GM12878 (cell line): ENCODE measurements around the gene SHISA6. TPM values are rescaled to one million over a fixed set of nuclear protein-coding genes. Genes with fewer than 3 reads are reported as not detected.

Experiments used
- ATAC-seq: fragments of 200-7000 bp; cut with Tn5 transposase; 3 replicates; pipeline ENCODE4 v1.9.1; 2020; ENCODE audit warnings: mild to moderate bottlenecking, moderate library complexity
- BruUV-seq: library from RNA; stranded (reverse); fragments of 400-500 nt; replicated peaks from 2 replicates; lab custom pipeline; 2021; lab: Mats Ljungman, UMichigan
- CTCF ChIA-PET: fragments of 300-600 bp; sonication (Branson Sonifier 250); formaldehyde crosslinking; extraction: SDS; loops from one replicate; lab custom pipeline; 2021; ENCODE audit warnings: inconsistent platforms; lab: Yijun Ruan, JAX
- POLR2A ChIA-PET: fragments of 350-600 bp; formaldehyde crosslinking; extraction: SDS; loops from one replicate; lab custom pipeline; 2021; ENCODE audit warnings: inconsistent platforms; lab: Charles Lee
- RAD21 ChIA-PET: fragments of 300-600 bp; sonication (Branson Sonifier 250); formaldehyde crosslinking; loops from one replicate; lab custom pipeline; 2023; ENCODE audit warnings: antibody characterized with exemption; ENCODE audit not compliant: unreplicated experiment; lab: Charles Lee
- SMC1A ChIA-PET: fragments of 300-600 bp; sonication (Branson Sonifier 250); formaldehyde crosslinking; loops from one replicate; lab custom pipeline; 2023; ENCODE audit not compliant: unreplicated experiment, uncharacterized antibody; lab: Charles Lee
- DNase-seq: peaks from one replicate; pipeline ENCODE4 v3.0.0-alpha.2; 2011; ENCODE audit warnings: low read depth, low spot score
- FAIRE-seq: peaks from 3 replicates; lab custom pipeline; 2011; peaks lifted over from hg19 to GRCh38; lab: Jason Lieb, UNC
- H2AFZ ChIP-seq: 2 replicates; pipeline ENCODE4 v1.6.0; 2011; ENCODE audit warnings: low read depth, low read length, control low read depth; ENCODE audit not compliant: control insufficient read depth
- H3K27ac ChIP-seq: 2 replicates; pipeline ENCODE4 v1.5.1; 2011; ENCODE audit warnings: control low read depth; ENCODE audit not compliant: control insufficient read depth, insufficient read depth
- H3K27me3 ChIP-seq, 2 experiments: replicated peaks in 1 of 2; 2 replicates each; pipeline versions ENCODE4 v1.6.0 to v1.6.1; 2011; ENCODE audit warnings: low read length in 1 of 2; ENCODE audit not compliant: control insufficient read depth in 2 of 2, insufficient read depth in 2 of 2
- H3K36me3 ChIP-seq, 2 experiments: 2 replicates each; pipeline ENCODE4 v1.5.1; 2011; ENCODE audit warnings: low read length in 1 of 2; ENCODE audit not compliant: control insufficient read depth in 2 of 2, insufficient read depth in 2 of 2
- H3K4me1 ChIP-seq: 2 replicates; pipeline ENCODE4 v1.6.1; 2011; ENCODE audit warnings: mild to moderate bottlenecking, low read length, moderate library complexity, mixed read lengths; ENCODE audit not compliant: control insufficient read depth, insufficient read depth
- H3K4me2 ChIP-seq: 2 replicates; pipeline ENCODE4 v1.6.0; 2011; ENCODE audit warnings: control low read depth; ENCODE audit not compliant: control insufficient read depth, insufficient read depth
- H3K4me3 ChIP-seq: fragments of 200-600 bp; sonication (generic); 2 replicates; pipeline ENCODE4 v1.5.1; 2016
- H3K79me2 ChIP-seq: 2 replicates; pipeline ENCODE4 v1.6.0; 2011; ENCODE audit warnings: low read length; ENCODE audit not compliant: control insufficient read depth, insufficient read depth
- H3K9ac ChIP-seq: 2 replicates; pipeline ENCODE4 v1.8.0; 2011; ENCODE audit warnings: low read length, control low read depth, mixed read lengths; ENCODE audit not compliant: control insufficient read depth, insufficient read depth
- H3K9me3 ChIP-seq: replicated peaks from 3 replicates; pipeline ENCODE4 v1.5.1; 2011; ENCODE audit warnings: mild to moderate bottlenecking, low read length; ENCODE audit not compliant: control insufficient read depth, insufficient read depth
- H4K20me1 ChIP-seq: 2 replicates; pipeline ENCODE4 v1.6.0; 2011; ENCODE audit not compliant: control insufficient read depth, insufficient read depth
- BCLAF1 ChIP-seq: fragments of 450-650 bp; IDR thresholded peaks from 2 replicates; pipeline ENCODE4 v1.6.1; 2017; ENCODE audit warnings: antibody characterized with exemption, mild to moderate bottlenecking, moderate library complexity
- CHD2 ChIP-seq: IDR thresholded peaks from 2 replicates; pipeline ENCODE4 v1.6.1; 2011; ENCODE audit warnings: low read depth, low read length, improper control_type of control experiment, borderline replicate concordance
- IRF4 ChIP-seq: IDR thresholded peaks from 2 replicates; pipeline ENCODE4 v1.6.1; 2011; ENCODE audit warnings: low read depth, low read length
- SIX5 ChIP-seq: IDR thresholded peaks from 2 replicates; pipeline ENCODE4 v1.6.1; 2011; ENCODE audit warnings: mild to moderate bottlenecking, low read depth, low read length, moderate library complexity; ENCODE audit not compliant: severe bottlenecking
- SMARCA5 ChIP-seq: fragments of 450-650 bp; IDR thresholded peaks from 2 replicates; pipeline ENCODE4 v1.6.1; 2017; ENCODE audit warnings: mild to moderate bottlenecking
- SUPT20H ChIP-seq: IDR thresholded peaks from 2 replicates; pipeline ENCODE4 v1.6.1; 2011; ENCODE audit warnings: low read depth, mild to moderate bottlenecking, low read length, moderate library complexity, borderline replicate concordance; ENCODE audit not compliant: control insufficient read depth
- WGBS: methylation state at CpG from one replicate; pipeline ENCODE4 v1.1.6; 2016; ENCODE audit warnings: low lambda C conversion rate; ENCODE audit not compliant: insufficient replicate concordance, insufficient coverage; ENCODE audit errors: missing lambda C conversion rate; 5-methylcytosine and 5-hydroxymethylcytosine counted together
- in situ Hi-C: fragments of 300-500 bp; cut with MboI; formaldehyde crosslinking; loops from 9 replicates; pipeline ENCODE4 v1.14.3; 2018; ENCODE audit warnings: mixed read lengths
- intact Hi-C: fragments of 100-400 bp; cut with micrococcal nuclease; formaldehyde crosslinking; loops from one replicate; pipeline ENCODE4 v1.14.2; 2022; ENCODE audit not compliant: unreplicated experiment
- polyA plus RNA-seq, 11 experiments: library from polyadenylated mRNA; depleted of rRNA in 4 of 11; unstranded in 6 of 11; stranded (reverse) in 5 of 11; fragments of >200 nt; fragmentation: Nextera tagmentation in 4 of 11; fragmentation: Illumina TruSeq in 1 of 11; extraction: Ambion mirVana in 4 of 11; extraction: Trizol in 1 of 11; gene quantifications; 1 replicate in 1 of 11; 2 replicates in 10 of 11; pipeline versions ENCODE4 v1.2.1 to v1.2.3, GENCODE V29; 2011 to 2016; ENCODE audit warnings: inconsistent platforms in 2 of 11, missing spikeins in 2 of 11, low read depth in 1 of 11
- total RNA-seq, 4 experiments: library from RNA; depleted of rRNA in 3 of 4; stranded (reverse); fragments of >200 nt in 3 of 4; fragmentation: Illumina TruSeq in 1 of 4; extraction: Trizol in 1 of 4; gene quantifications; 2 replicates each; pipeline versions ENCODE4 v1.2.1 to v1.2.3, GENCODE V29; 2013 to 2021

The SHISA6 gene
- total and polyA plus RNA-seq, 10 of the 15 experiments (the other 5 are each of a cell fraction or from before 2014, with no cell fraction given), result not detected

GRCh38 chr17:11242411-11242810 lies 1.4 kb downstream of the SHISA6 start:
- ATAC-seq (no peak), DNase-seq (no peak), FAIRE-seq (no peak)
- in situ Hi-C loops, result no loop called here
- TF ChIP-seq SUPT20H (no peak), BCLAF1 (no peak), IRF4 (no peak), SMARCA5 (no peak), SIX5 (no peak), CHD2 (no peak)
- no peaks in the 10 kb centered on the region for H4K20me1 ChIP-seq
- H3K79me2 ChIP-seq, result no peaks in the 10 kb centered on the region
- ChIA-PET CTCF (no interaction called here), POLR2A (no interaction called here), RAD21 (no interaction called here), SMC1A (no interaction called here)
- no peak overlapping the region for H3K4me2 ChIP-seq
- H3K9ac ChIP-seq, result no peak overlapping the region
- H3K27me3 ChIP-seq, result no peaks in the 10 kb centered on the region
- BruUV-seq, result no TSS peak
- no peak overlapping the region for H2AFZ ChIP-seq
- no peaks in the 10 kb centered on the region for H3K4me1 ChIP-seq
- 42% methylated on average over 9 of the region's 9 CpGs for WGBS
- no peaks in the 10 kb centered on the region for H3K36me3 ChIP-seq
- H3K27ac ChIP-seq, result no peak overlapping the region
- intact Hi-C loops, result no loop called here
- H3K9me3 ChIP-seq, result no peaks in the 10 kb centered on the region; the same call in 2 of the 3 replicates
- no peak overlapping the region for H3K4me3 ChIP-seq
